A673 (cell line): ENCODE measurements around the gene IQSEC2. TPM values are rescaled to one million over a fixed set of nuclear protein-coding genes. Genes with fewer than 3 reads are reported as not detected.
A peak's percentile ranks its signal among the peaks of the same experiment; 100 is the strongest.

Experiments
- BruUV-seq: library from RNA; stranded (reverse); fragments of 400-500 nt; replicated peaks from 2 replicates; lab custom pipeline; 2021; lab: Mats Ljungman, UMichigan
- CTCF ChIA-PET: fragments of 300-600 bp; sonication (Branson Sonifier 250); formaldehyde crosslinking; loops from one replicate; lab custom pipeline; 2022; ENCODE audit warnings: antibody characterized with exemption; lab: Charles Lee
- POLR2A ChIA-PET: fragments of 300-600 bp; sonication (Branson Sonifier 250); formaldehyde crosslinking; loops from one replicate; lab custom pipeline; 2022; ENCODE audit warnings: antibody characterized with exemption; ENCODE audit not compliant: low non-redundant PET; lab: Charles Lee
- DNase-seq: peaks from one replicate; pipeline ENCODE4 v3.0.0-alpha.2; 2015; ENCODE audit warnings: low spot score
- H3K27ac ChIP-seq: fragments of 200-600 bp; sonication (generic); 2 replicates; pipeline ENCODE4 v1.5.1; 2016; ENCODE audit warnings: mixed run types, low read depth, mild to moderate bottlenecking, mixed read lengths, antibody characterized with exemption, low read length; ENCODE audit not compliant: poor library complexity, severe bottlenecking
- H3K27me3 ChIP-seq: fragments of 200-600 bp; sonication (generic); replicated peaks from 2 replicates; pipeline ENCODE4 v1.6.1; 2017; ENCODE audit warnings: mixed run types, low read depth, mild to moderate bottlenecking, mixed read lengths, antibody characterized with exemption, low read length; ENCODE audit not compliant: insufficient read depth, poor library complexity
- H3K36me3 ChIP-seq: fragments of 200-600 bp; sonication (generic); 2 replicates; pipeline ENCODE4 v1.6.1; 2016; ENCODE audit warnings: mixed run types, mild to moderate bottlenecking, mixed read lengths, antibody characterized with exemption, low read length; ENCODE audit not compliant: insufficient read depth, poor library complexity, severe bottlenecking
- H3K4me1 ChIP-seq: fragments of 200-600 bp; sonication (generic); 2 replicates; pipeline ENCODE4 v1.6.1; 2017; ENCODE audit warnings: mixed run types, mild to moderate bottlenecking, mixed read lengths, antibody characterized with exemption, low read length; ENCODE audit not compliant: insufficient read depth, poor library complexity, severe bottlenecking
- H3K4me3 ChIP-seq: fragments of 200-600 bp; sonication (generic); 2 replicates; pipeline ENCODE4 v1.5.1; 2016; ENCODE audit warnings: low read depth, mixed run types, mild to moderate bottlenecking, mixed read lengths, low read length; ENCODE audit not compliant: poor library complexity, severe bottlenecking
- H3K9me3 ChIP-seq: fragments of 200-600 bp; sonication (generic); 2 replicates; pipeline ENCODE4 v1.6.1; 2016; ENCODE audit warnings: mixed run types, low read depth, mild to moderate bottlenecking, mixed read lengths, antibody characterized with exemption, low read length; ENCODE audit not compliant: poor library complexity, severe bottlenecking
- EZH2 ChIP-seq: fragments of 200-600 bp; sonication (generic); IDR thresholded peaks from 2 replicates; pipeline ENCODE4 v1.6.1; 2017; ENCODE audit warnings: borderline replicate concordance, low read depth, mild to moderate bottlenecking, mixed read lengths, antibody characterized with exemption, low read length; ENCODE audit not compliant: poor library complexity, severe bottlenecking
- intact Hi-C: fragments of 100-400 bp; cut with micrococcal nuclease; formaldehyde crosslinking; loops from one replicate; pipeline ENCODE4 v1.10.0; 2022; ENCODE audit not compliant: unreplicated experiment
- total RNA-seq: library from RNA; stranded (reverse); gene quantifications from 2 replicates; pipeline ENCODE4 v1.2.3, GENCODE V29; 2021
- TF ChIP-seq, protein P1 (sequence below): fragments of 300-800, 200-600 bp; sonication (generic); conservative IDR thresholded peaks from 2 replicates; pipeline ENCODE4 v1.5.1; 2017; ENCODE audit warnings: low read depth, mild to moderate bottlenecking, antibody characterized with exemption, low read length, moderate library complexity, mixed read lengths

Gene IQSEC2
- total RNA-seq, 1 experiment from 2014 or later = 8.1 TPM

- peak; percentile 60 for DNase-seq
- BruUV-seq = no TSS peak
- no peak overlapping the region for H3K27ac ChIP-seq
- no peak for TF ChIP-seq EZH2
- TF ChIP-seq, protein P1, sequence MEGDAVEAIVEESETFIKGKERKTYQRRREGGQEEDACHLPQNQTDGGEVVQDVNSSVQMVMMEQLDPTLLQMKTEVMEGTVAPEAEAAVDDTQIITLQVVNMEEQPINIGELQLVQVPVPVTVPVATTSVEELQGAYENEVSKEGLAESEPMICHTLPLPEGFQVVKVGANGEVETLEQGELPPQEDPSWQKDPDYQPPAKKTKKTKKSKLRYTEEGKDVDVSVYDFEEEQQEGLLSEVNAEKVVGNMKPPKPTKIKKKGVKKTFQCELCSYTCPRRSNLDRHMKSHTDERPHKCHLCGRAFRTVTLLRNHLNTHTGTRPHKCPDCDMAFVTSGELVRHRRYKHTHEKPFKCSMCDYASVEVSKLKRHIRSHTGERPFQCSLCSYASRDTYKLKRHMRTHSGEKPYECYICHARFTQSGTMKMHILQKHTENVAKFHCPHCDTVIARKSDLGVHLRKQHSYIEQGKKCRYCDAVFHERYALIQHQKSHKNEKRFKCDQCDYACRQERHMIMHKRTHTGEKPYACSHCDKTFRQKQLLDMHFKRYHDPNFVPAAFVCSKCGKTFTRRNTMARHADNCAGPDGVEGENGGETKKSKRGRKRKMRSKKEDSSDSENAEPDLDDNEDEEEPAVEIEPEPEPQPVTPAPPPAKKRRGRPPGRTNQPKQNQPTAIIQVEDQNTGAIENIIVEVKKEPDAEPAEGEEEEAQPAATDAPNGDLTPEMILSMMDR = no peak
- no peaks in the 10 kb centered on the region for H3K36me3 ChIP-seq
- no peaks in the 10 kb centered on the region for H3K9me3 ChIP-seq
- H3K27me3 ChIP-seq = no peaks in the 10 kb centered on the region
- H3K4me1 ChIP-seq = no peaks in the 10 kb centered on the region
- no peak overlapping the region for H3K4me3 ChIP-seq
- intact Hi-C loops = no loop called here
- POLR2A ChIA-PET = no interaction called here
- CTCF ChIA-PET = no interaction called here
Measured at GRCh38 chrX:53241558-53241957, 39.8 kb downstream of the IQSEC2 start.

DNA sequence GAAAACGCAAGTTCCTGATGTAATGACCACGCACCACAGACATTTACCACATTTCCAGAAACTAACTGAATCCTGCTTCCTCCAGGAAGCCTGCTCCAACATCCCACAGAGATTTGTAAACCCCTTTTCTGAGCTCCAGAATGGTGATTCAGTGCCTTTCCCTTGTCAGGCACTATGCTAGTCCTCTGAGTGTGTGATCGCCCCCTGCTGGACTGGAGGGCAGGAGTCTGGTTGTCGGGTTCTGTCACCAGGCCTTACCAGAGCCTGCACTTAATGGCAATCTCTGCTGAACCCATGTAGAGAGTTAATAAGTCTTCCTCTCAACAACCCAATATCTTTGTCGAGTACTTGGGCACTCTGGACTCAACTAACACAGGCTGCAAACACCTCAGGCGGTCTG is 41.9 kb downstream of the IQSEC2 start:
- Histone ChIP-seq H3K4me1 (no peaks in the 10 kb centered on the region), H3K9me3 (no peaks in the 10 kb centered on the region), H3K27me3 (no peaks in the 10 kb centered on the region), H3K36me3 (no peaks in the 10 kb centered on the region), H3K27ac (no peak overlapping the region), H3K4me3 (no peak overlapping the region)
- TF ChIP-seq, protein P1 = peak; percentile 52
- no peak for TF ChIP-seq EZH2
- intact Hi-C loops = no loop called here
- POLR2A ChIA-PET = no interaction called here
- CTCF ChIA-PET = interaction anchor here (0.6 kb wide), 1 partner anchor 22 kb away, joined by 3 read pairs; no protein-coding TSS in a partner anchor
- DNase-seq = peak; percentile 57
- no TSS peak for BruUV-seq

GRCh38 chrX:53237056-53237455 is 44.3 kb downstream of the IQSEC2 start:
- no peak for TF ChIP-seq EZH2
- TF ChIP-seq, protein P1 = no peak
- ChIA-PET CTCF (no interaction called here), POLR2A (no interaction called here)
- BruUV-seq = no TSS peak
- H3K27me3 ChIP-seq = no peaks in the 10 kb centered on the region
- H3K4me1 ChIP-seq = no peaks in the 10 kb centered on the region
- H3K4me3 ChIP-seq = no peak overlapping the region
- no peaks in the 10 kb centered on the region for H3K36me3 ChIP-seq
- no peaks in the 10 kb centered on the region for H3K9me3 ChIP-seq
- DNase-seq = no peak
- intact Hi-C loops = no loop called here
- no peak overlapping the region for H3K27ac ChIP-seq
